ENCODE results near the gene CITED4. TPM values are rescaled to one million over a fixed set of nuclear protein-coding genes. Genes with fewer than 3 reads are reported as not detected.

The CITED4 gene
- total and polyA plus RNA-seq, 4 experiments from 2014 or later: 8.1 to 20.1 (median 10.2) TPM

- no peaks in the 10 kb centered on the region for H3K9me3 ChIP-seq (ENCODE audit: control insufficient read depth in 1 of 2, low read length in 2 of 2)
- H3K27me3 Mint-ChIP-seq: no peaks in the 10 kb centered on the region
- intact Hi-C loops (cut with micrococcal nuclease): no loop called here
- no peaks in the 10 kb centered on the region for H3K36me3 Mint-ChIP-seq
- no peak overlapping the region for H3K4me3 Mint-ChIP-seq
- H3K27me3 ChIP-seq (ENCODE audit: insufficient read depth, low read length): no peaks in the 10 kb centered on the region
- H3K27ac ChIP-seq (ENCODE audit: low read depth, low read length): no peak overlapping the region
- peak overlapping the region in 1 of 7 donors; percentile 31 for H3K27ac Mint-ChIP-seq
- H3K9me3 Mint-ChIP-seq: no peaks in the 10 kb centered on the region
- no peak for DNase-seq
- H3K4me1 ChIP-seq (ENCODE audit: insufficient read depth, low read length): no peaks in the 10 kb centered on the region
- no peaks in the 10 kb centered on the region for H3K36me3 ChIP-seq (ENCODE audit: insufficient read depth, low read length)
- H3K4me1 Mint-ChIP-seq: peaks cover 0 to under 1% (median 0%) of the 10 kb centered on the region in 4 donors
- no peak overlapping the region for H3K4me3 ChIP-seq (ENCODE audit: low read length in 2 of 2)
- POLR2A ChIA-PET (ENCODE audit: partially characterized antibody): no interaction called here
- CTCF ChIA-PET (ENCODE audit: partially characterized antibody): interaction anchor here (0.7 to 2.3 kb wide), 3 partner anchors 81 to 225 kb away, joined by 3 to 6 read pairs (median 4); no protein-coding TSS in a partner anchor
Measured at GRCh38 chr1:40855513-40855912, 6.7 kb downstream of the CITED4 start.

- Mint-ChIP-seq H3K27me3 (no peaks in the 10 kb centered on the region), H3K9me3 (no peaks in the 10 kb centered on the region), H3K36me3 (no peaks in the 10 kb centered on the region), H3K4me1 (peaks cover 5 to 10% (median 6%) of the 10 kb centered on the region in 4 donors), H3K4me3 (no peak overlapping the region), H3K27ac (no peak overlapping the region)
- no peaks in the 10 kb centered on the region for H3K9me3 ChIP-seq (ENCODE audit: control insufficient read depth in 1 of 2, low read length in 2 of 2)
- H3K36me3 ChIP-seq (ENCODE audit: insufficient read depth, low read length): no peaks in the 10 kb centered on the region
- intact Hi-C loops (cut with micrococcal nuclease): no loop called here
- H3K4me1 ChIP-seq (ENCODE audit: insufficient read depth, low read length): peaks cover 4% of the 10 kb centered on the region
- no peaks in the 10 kb centered on the region for H3K27me3 ChIP-seq (ENCODE audit: insufficient read depth, low read length)
- CTCF ChIA-PET (ENCODE audit: partially characterized antibody): interaction anchor here (0.6 to 2.5 kb wide), 9 partner anchors 8 to 322 kb away, joined by 3 to 24 read pairs (median 3); partner anchors contain the start of gene CITED4
- POLR2A ChIA-PET (ENCODE audit: partially characterized antibody): interaction anchor here (1.6 kb wide), 1 partner anchor 9 kb away, joined by 6 read pairs; the partner anchor contains the start of gene CITED4
- H3K4me3 ChIP-seq (ENCODE audit: low read length in 2 of 2): no peak overlapping the region
- DNase-seq: no peak
- no peak overlapping the region for H3K27ac ChIP-seq (ENCODE audit: low read depth, low read length)
Measured at GRCh38 chr1:40853885-40854170, 8.3 kb downstream of the CITED4 start.

GRCh38 chr1:40853113-40853884 lies 8.9 kb downstream of the CITED4 start:
- no peak overlapping the region for H3K27ac ChIP-seq (ENCODE audit: low read depth, low read length)
- Mint-ChIP-seq H3K36me3 (no peaks in the 10 kb centered on the region), H3K4me3 (no peak overlapping the region), H3K9me3 (no peaks in the 10 kb centered on the region), H3K27me3 (no peaks in the 10 kb centered on the region), H3K4me1 (peaks cover 5 to 10% (median 6%) of the 10 kb centered on the region in 4 donors), H3K27ac (no peak overlapping the region)
- no peaks in the 10 kb centered on the region for H3K9me3 ChIP-seq (ENCODE audit: control insufficient read depth in 1 of 2, low read length in 2 of 2)
- no peaks in the 10 kb centered on the region for H3K27me3 ChIP-seq (ENCODE audit: insufficient read depth, low read length)
- ChIA-PET CTCF (ENCODE audit: partially characterized antibody) (interaction anchor here (0.6 to 2.5 kb wide), 13 partner anchors 9 to 321 kb away, joined by 3 to 24 read pairs (median 4); partner anchors contain the start of gene CITED4), POLR2A (ENCODE audit: partially characterized antibody) (interaction anchor here (1.6 kb wide), 1 partner anchor 9 kb away, joined by 6 read pairs; the partner anchor contains the start of gene CITED4)
- intact Hi-C loops (cut with micrococcal nuclease): no loop called here
- no peaks in the 10 kb centered on the region for H3K36me3 ChIP-seq (ENCODE audit: insufficient read depth, low read length)
- DNase-seq: no peak
- peaks cover 4% of the 10 kb centered on the region for H3K4me1 ChIP-seq (ENCODE audit: insufficient read depth, low read length)
- no peak overlapping the region for H3K4me3 ChIP-seq (ENCODE audit: low read length in 2 of 2)

- no peaks in the 10 kb centered on the region for H3K9me3 ChIP-seq (ENCODE audit: control insufficient read depth in 1 of 2, low read length in 2 of 2)
- no peak overlapping the region for H3K4me3 Mint-ChIP-seq
- peaks cover 5 to 10% (median 6%) of the 10 kb centered on the region in 4 donors for H3K4me1 Mint-ChIP-seq
- ChIA-PET CTCF (ENCODE audit: partially characterized antibody) (interaction anchor here (0.7 to 8.2 kb wide), 10 partner anchors 11 to 241 kb away, joined by 3 to 180 read pairs (median 4); partner anchors contain the start of gene CITED4), POLR2A (ENCODE audit: partially characterized antibody) (interaction anchor here (3.3 kb wide), 1 partner anchor 10 kb away, joined by 13 read pairs; the partner anchor contains the start of gene CITED4)
- H3K27ac Mint-ChIP-seq: peak overlapping the region in 1 of 7 donors; percentile 25
- no peak overlapping the region for H3K4me3 ChIP-seq (ENCODE audit: low read length in 2 of 2)
- no peaks in the 10 kb centered on the region for H3K27me3 Mint-ChIP-seq
- no peaks in the 10 kb centered on the region for H3K27me3 ChIP-seq (ENCODE audit: insufficient read depth, low read length)
- no peak for DNase-seq
- no peaks in the 10 kb centered on the region for H3K9me3 Mint-ChIP-seq
- intact Hi-C loops (cut with micrococcal nuclease): no loop called here
- no peak overlapping the region for H3K27ac ChIP-seq (ENCODE audit: low read depth, low read length)
- no peaks in the 10 kb centered on the region for H3K36me3 ChIP-seq (ENCODE audit: insufficient read depth, low read length)
- H3K36me3 Mint-ChIP-seq: no peaks in the 10 kb centered on the region
- H3K4me1 ChIP-seq (ENCODE audit: insufficient read depth, low read length): peaks cover 4% of the 10 kb centered on the region
Measured at GRCh38 chr1:40851643-40852042, 10.5 kb downstream of the CITED4 start.

- Histone ChIP-seq H3K9me3 (ENCODE audit: control insufficient read depth in 1 of 2, low read length in 2 of 2) (no peaks in the 10 kb centered on the region), H3K27me3 (ENCODE audit: insufficient read depth, low read length) (no peaks in the 10 kb centered on the region), H3K36me3 (ENCODE audit: insufficient read depth, low read length) (no peaks in the 10 kb centered on the region), H3K4me3 (ENCODE audit: low read length in 2 of 2) (no peak overlapping the region), H3K27ac (ENCODE audit: low read depth, low read length) (no peak overlapping the region), H3K4me1 (ENCODE audit: insufficient read depth, low read length) (peaks cover 9% of the 10 kb centered on the region)
- intact Hi-C loops (cut with micrococcal nuclease): loop anchor here (1.0 kb wide), 3 partner anchors 76 to 238 kb away; no protein-coding TSS in a partner anchor
- no peaks in the 10 kb centered on the region for H3K27me3 Mint-ChIP-seq
- DNase-seq: peak; percentile 67 to 78 (median 73)
- H3K4me1 Mint-ChIP-seq: peaks cover 5 to 14% (median 11%) of the 10 kb centered on the region in 4 donors
- no peaks in the 10 kb centered on the region for H3K9me3 Mint-ChIP-seq
- H3K27ac Mint-ChIP-seq: peak overlapping the region in 5 of 7 donors; percentile 19 to 71 (median 35)
- CTCF ChIA-PET (ENCODE audit: partially characterized antibody): interaction anchor here (0.6 to 8.2 kb wide), 21 partner anchors 10 to 317 kb away, joined by 3 to 180 read pairs (median 3); partner anchors contain the start of genes CITED4 and NFYC
- no peaks in the 10 kb centered on the region for H3K36me3 Mint-ChIP-seq
- H3K4me3 Mint-ChIP-seq: peak overlapping the region in 7 of 8 donors; percentile 17 to 56 (median 45)
- POLR2A ChIA-PET (ENCODE audit: partially characterized antibody): interaction anchor here (1.0 to 3.3 kb wide), 3 partner anchors 12 to 80 kb away, joined by 3 to 13 read pairs (median 5); partner anchors contain the start of gene CITED4
Measured at GRCh38 chr1:40849801-40850592, 12.2 kb downstream of the CITED4 start.

- peaks cover 0 to 3% of the 10 kb centered on the region in 2 donors for H3K27me3 Mint-ChIP-seq
Measured at GRCh38 chr1:40848530-40849189, 13.5 kb downstream of the CITED4 start.

More at GRCh38 chr1:40848530-40849189, 13.5 kb downstream of the CITED4 start:
- H3K27ac Mint-ChIP-seq: no peak overlapping the region
- H3K27me3 ChIP-seq (ENCODE audit: insufficient read depth, low read length): no peaks in the 10 kb centered on the region
- no peak overlapping the region for H3K27ac ChIP-seq (ENCODE audit: low read depth, low read length)
- DNase-seq: no peak
- ChIA-PET CTCF (ENCODE audit: partially characterized antibody) (interaction anchor here (0.8 to 8.2 kb wide), 12 partner anchors 14 to 316 kb away, joined by 3 to 180 read pairs (median 4); partner anchors contain the start of genes CITED4 and NFYC), POLR2A (ENCODE audit: partially characterized antibody) (interaction anchor here (3.3 kb wide), 1 partner anchor 13 kb away, joined by 13 read pairs; the partner anchor contains the start of gene CITED4)
- no peak overlapping the region for H3K4me3 ChIP-seq (ENCODE audit: low read length in 2 of 2)
- H3K36me3 ChIP-seq (ENCODE audit: insufficient read depth, low read length): no peaks in the 10 kb centered on the region
- H3K4me1 ChIP-seq (ENCODE audit: insufficient read depth, low read length): peaks cover 9% of the 10 kb centered on the region
- H3K4me1 Mint-ChIP-seq: peaks cover 7 to 18% (median 13%) of the 10 kb centered on the region in 4 donors
- H3K36me3 Mint-ChIP-seq: no peaks in the 10 kb centered on the region
- H3K9me3 ChIP-seq (ENCODE audit: control insufficient read depth in 1 of 2, low read length in 2 of 2): no peaks in the 10 kb centered on the region
- H3K4me3 Mint-ChIP-seq: peak overlapping the region in 1 of 8 donors; percentile 48
- no peaks in the 10 kb centered on the region for H3K9me3 Mint-ChIP-seq
- intact Hi-C loops (cut with micrococcal nuclease): no loop called here

Data from CD4-positive, alpha-beta memory T cell (primary cell).